K562 (cell line): ENCODE results near the gene PLA2G3. TPM values are rescaled to one million over a fixed set of nuclear protein-coding genes. Genes with fewer than 3 reads are reported as not detected.

Experiments used
- ATAC-seq: fragments of 200-7000 bp; cut with Tn5 transposase; 3 replicates; pipeline ENCODE4 v1.9.1; 2020; ENCODE audit warnings: moderate library complexity
- BruUV-seq: library from RNA; stranded (reverse); fragments of 400-500 nt; replicated peaks from 2 replicates; lab custom pipeline; 2021; lab: Mats Ljungman, UMichigan
- CTCF ChIA-PET: fragments of 300-600 bp; formaldehyde crosslinking; extraction: SDS; loops from one replicate; lab custom pipeline; 2021; ENCODE audit warnings: low intra/inter-chr PET ratio; lab: Yijun Ruan, JAX
- POLR2A ChIA-PET: fragments of 300-600, 350-650 bp; sonication (Branson Sonifier 250); formaldehyde crosslinking; extraction: SDS; loops from one replicate; lab custom pipeline; 2021; ENCODE audit warnings: antibody characterized with exemption, inconsistent platforms; lab: Yijun Ruan, JAX
- DNase-seq, 4 experiments: peaks; one replicate each; pipeline versions ENCODE4 v3.0.0 to v3.0.0-alpha.2; 2011 to 2018; ENCODE audit warnings: low spot score in 3 of 4, mixed read lengths in 3 of 4; ENCODE audit errors: extremely low read depth in 1 of 4
- FAIRE-seq: peaks from 2 replicates; lab custom pipeline; 2011; peaks lifted over from hg19 to GRCh38; lab: Jason Lieb, UNC
- H2AFZ ChIP-seq: 2 replicates; pipeline ENCODE4 v1.6.0; 2011; ENCODE audit warnings: low read depth, low read length, control low read depth, inconsistent platforms
- H3K27ac ChIP-seq: fragments of 200-600 bp; 3 replicates; pipeline ENCODE4 v1.8.0; 2011; ENCODE audit warnings: low read depth, mild to moderate bottlenecking, control low read depth, inconsistent platforms, low read length, moderate library complexity, mixed read lengths; ENCODE audit errors: extremely low read depth
- H3K27me3 ChIP-seq, 2 experiments: fragments of 300-600 bp in 1 of 2; 2 replicates in 1 of 2; 3 replicates in 1 of 2; pipeline versions ENCODE4 v1.6.0 to v1.8.0; 2011; ENCODE audit warnings: inconsistent platforms in 2 of 2, low read length in 2 of 2, mild to moderate bottlenecking in 1 of 2, mixed read lengths in 1 of 2, moderate library complexity in 1 of 2; ENCODE audit not compliant: control insufficient read depth in 2 of 2, insufficient read depth in 2 of 2
- H3K36me3 ChIP-seq: fragments of 300-600 bp; 3 replicates; pipeline ENCODE4 v1.8.0; 2011; ENCODE audit warnings: mild to moderate bottlenecking, low read length, inconsistent platforms; ENCODE audit not compliant: control insufficient read depth, insufficient read depth
- H3K4me1 ChIP-seq, 2 experiments: fragments of 200-600 bp in 1 of 2; replicated peaks in 1 of 2; 2 replicates in 1 of 2; 3 replicates in 1 of 2; pipeline versions ENCODE4 v1.5.1 to v1.8.0; 2011; ENCODE audit warnings: inconsistent platforms in 2 of 2, low read length in 2 of 2, mild to moderate bottlenecking in 1 of 2, mixed read lengths in 1 of 2, moderate library complexity in 1 of 2; ENCODE audit not compliant: control insufficient read depth in 2 of 2, insufficient read depth in 2 of 2
- H3K4me2 ChIP-seq: 2 replicates; pipeline ENCODE4 v1.6.1; 2011; ENCODE audit warnings: low read length, control low read depth, inconsistent platforms, mixed read lengths; ENCODE audit not compliant: insufficient read depth
- H3K4me3 ChIP-seq: fragments of 200-600 bp; sonication (generic), shearing (Covaris generic); 2 replicates; pipeline ENCODE4 v1.5.1; 2016; ENCODE audit warnings: control low read depth, inconsistent platforms
- H3K79me2 ChIP-seq: fragments of 200-600 bp; 3 replicates; pipeline ENCODE4 v1.8.0; 2011; ENCODE audit warnings: low read length, inconsistent platforms; ENCODE audit not compliant: control insufficient read depth, insufficient read depth
- H3K9ac ChIP-seq, 2 experiments: 2 replicates each; pipeline versions ENCODE4 v1.6.0 to v1.6.1; 2011; ENCODE audit warnings: low read depth in 2 of 2, low read length in 2 of 2, control low read depth in 1 of 2, inconsistent platforms in 1 of 2, mild to moderate bottlenecking in 1 of 2, mixed read lengths in 1 of 2; ENCODE audit not compliant: insufficient read depth in 1 of 2
- H3K9me1 ChIP-seq: one replicate; pipeline ENCODE4 v1.6.0; 2011; ENCODE audit warnings: inconsistent platforms, mild to moderate bottlenecking, low read length, moderate library complexity; ENCODE audit not compliant: control insufficient read depth, insufficient read depth
- H3K9me3 ChIP-seq: replicated peaks from 2 replicates; pipeline ENCODE4 v1.5.1; 2011; ENCODE audit warnings: low read depth, low read length, inconsistent platforms; ENCODE audit not compliant: control insufficient read depth, insufficient read depth
- H4K20me1 ChIP-seq: replicated peaks from 2 replicates; pipeline ENCODE4 v1.6.1; 2011; ENCODE audit warnings: low read length, inconsistent platforms, mixed read lengths; ENCODE audit not compliant: control insufficient read depth, insufficient read depth
- ELK1 ChIP-seq: sonication (generic); formaldehyde crosslinking; IDR thresholded peaks from 2 replicates; pipeline ENCODE4 v1.8.1; 2022; ENCODE audit warnings: missing genetic modification reagents
- ETV6 ChIP-seq, 3 experiments: fragments of 150-350 bp in 1 of 3; sonication (generic) in 1 of 3; formaldehyde crosslinking in 1 of 3; IDR thresholded peaks; 2 replicates each; pipeline versions ENCODE4 v1.6.1 to v1.8.0; 2014 to 2022; ENCODE audit warnings: borderline replicate concordance in 2 of 3, low read depth in 2 of 3, antibody characterized with exemption in 1 of 3, low read length in 1 of 3, mild to moderate bottlenecking in 1 of 3, missing genetic modification reagents in 1 of 3
- HDAC1 ChIP-seq, 2 experiments: fragments of 450-650 bp; IDR thresholded peaks; 2 replicates each; pipeline ENCODE4 v1.6.1; 2016 to 2017; ENCODE audit warnings: inconsistent platforms in 1 of 2, mild to moderate bottlenecking in 1 of 2, moderate library complexity in 1 of 2
- HMGXB4 ChIP-seq: sonication (generic); formaldehyde crosslinking; IDR thresholded peaks from 2 replicates; pipeline ENCODE4 v1.8.1; 2023; ENCODE audit warnings: mild to moderate bottlenecking, missing genetic modification reagents
- HSF4 ChIP-seq: fragments of 250-450 bp; sonication (Bioruptor Pico); IDR thresholded peaks from 2 replicates; pipeline ENCODE4 v2.1.2; 2022; ENCODE audit warnings: mild to moderate bottlenecking, moderate library complexity, borderline replicate concordance
- NR2C1 ChIP-seq, 2 experiments: fragments of 450-650 bp; IDR thresholded peaks; 2 replicates each; pipeline ENCODE4 v1.6.1; 2017; ENCODE audit warnings: mild to moderate bottlenecking in 2 of 2, antibody characterized with exemption in 1 of 2, inconsistent platforms in 1 of 2, missing compliant biosample characterization in 1 of 2, missing genetic modification characterization in 1 of 2
- POLR2AphosphoS5 ChIP-seq: IDR thresholded peaks from 2 replicates; pipeline ENCODE4 v1.6.1; 2011; ENCODE audit warnings: mild to moderate bottlenecking, low read depth, low read length, moderate library complexity; ENCODE audit not compliant: control insufficient read depth, insufficient read depth
- RAD51 ChIP-seq: fragments of 450-650 bp; IDR thresholded peaks from 2 replicates; pipeline ENCODE4 v1.7.1; 2016; ENCODE audit warnings: low read depth, mild to moderate bottlenecking, borderline replicate concordance
- SUPT5H ChIP-seq: fragments of 450-650 bp; IDR thresholded peaks from 2 replicates; pipeline ENCODE4 v1.6.1; 2016
- ZC3H8 ChIP-seq: fragments of 450-650 bp; IDR thresholded peaks from 2 replicates; pipeline ENCODE4 v1.6.1; 2017
- ZNF518B ChIP-seq: fragments of 250-450 bp; sonication (Bioruptor Pico); IDR thresholded peaks from 2 replicates; pipeline ENCODE4 v1.5.0; 2021; ENCODE audit warnings: mild to moderate bottlenecking, moderate library complexity
- WGBS: fragments of 100-300 bp; shearing (Covaris generic); methylation state at CpG from one replicate; pipeline ENCODE4 v1.1.6; 2016; ENCODE audit warnings: low coverage, mixed read lengths; ENCODE audit not compliant: insufficient coverage; ENCODE audit errors: missing lambda C conversion rate; 5-methylcytosine and 5-hydroxymethylcytosine counted together
- in situ Hi-C: fragments of 300-500 bp; cut with MboI; formaldehyde crosslinking; loops from 4 replicates; pipeline ENCODE4 v1.15.0; 2018; ENCODE audit warnings: inconsistent platforms, mixed read lengths
- intact Hi-C: fragments of 100-400 bp; cut with micrococcal nuclease; formaldehyde crosslinking; loops from 2 replicates; pipeline ENCODE4 v1.14.2; 2022
- polyA plus RNA-seq, 8 experiments: library from polyadenylated mRNA; depleted of rRNA in 4 of 8; stranded (reverse) in 5 of 8; unstranded in 3 of 8; fragments of >200 nt; fragmentation: Nextera tagmentation in 2 of 8; fragmentation: Illumina TruSeq in 1 of 8; extraction: Ambion mirVana in 2 of 8; extraction: Trizol in 1 of 8; gene quantifications; 2 replicates each; pipeline versions ENCODE4 v1.2.1 to v1.2.3, GENCODE V29; 2011 to 2014; ENCODE audit warnings: inconsistent platforms in 1 of 8, missing spikeins in 1 of 8
- total RNA-seq, 7 experiments: library from RNA; depleted of rRNA in 6 of 7; stranded (reverse); fragments of >200 nt in 6 of 7; fragmentation: Illumina TruSeq in 2 of 7; extraction: Trizol in 2 of 7; gene quantifications; 2 replicates each; pipeline versions ENCODE4 v1.2.1 to v1.2.3, GENCODE V29; 2011 to 2021; ENCODE audit warnings: low replicate concordance in 1 of 7

Gene PLA2G3
- total and polyA plus RNA-seq, 9 of the 15 experiments (the other 6 are each of a cell fraction or from before 2014, with no cell fraction given) = 0.18 to 1.4 (median 0.64) TPM

GRCh38 chr22:31095637-31096249, 44.6 kb downstream of the PLA2G3 start:
- 33% methylated on average over 1 of the region's 3 CpGs for WGBS
- H2AFZ ChIP-seq = no peak overlapping the region
- in situ Hi-C loops = no loop called here
- H3K9me1 ChIP-seq = peaks cover 5% of the 10 kb centered on the region
- intact Hi-C loops = no loop called here
- DNase-seq (no peak), ATAC-seq (no peak), FAIRE-seq (no peak)
- BruUV-seq = no TSS peak
- ChIA-PET CTCF (no interaction called here), POLR2A (interaction anchor here (0.5 to 1.4 kb wide), 5 partner anchors 11 to 202 kb away, joined by 3 to 12 read pairs (median 4); partner anchors contain the start of gene SELENOM)
- H3K79me2 ChIP-seq = no peaks in the 10 kb centered on the region
- no peaks in the 10 kb centered on the region for H4K20me1 ChIP-seq
- H3K36me3 ChIP-seq = peaks cover 38% of the 10 kb centered on the region; the same call in 2 of the 3 replicates
- peaks cover 5 to 18% of the 10 kb centered on the region in 2 experiments; a peak in 3 of 5 replicates for H3K4me1 ChIP-seq
- no peaks in the 10 kb centered on the region for H3K9me3 ChIP-seq
- no peaks in the 10 kb centered on the region for H3K27me3 ChIP-seq
- H3K9ac ChIP-seq = no peak overlapping the region
- H3K4me3 ChIP-seq = no peak overlapping the region
- no peak overlapping the region for H3K4me2 ChIP-seq
- no peak overlapping the region for H3K27ac ChIP-seq
- TF ChIP-seq HSF4 (CRISPR knock-in tag) = no peak
- no peak for TF ChIP-seq HDAC1 (IDR thresholded peaks at IDR 0.05)
- TF ChIP-seq SUPT5H = no peak
- no peak for TF ChIP-seq HMGXB4 (CRISPR knock-in tag)
- TF ChIP-seq RAD51 = no peak
- no peak for TF ChIP-seq ETV6 (IDR thresholded peaks at IDR 0.05; ENCODE audit: borderline replicate concordance in 1 of 2, low read depth in 2 of 2, low read length in 1 of 2)
- TF ChIP-seq ETV6 (CRISPR knock-in tag; IDR thresholded peaks at IDR 0.05; ENCODE audit: borderline replicate concordance) = no peak
- no peak for TF ChIP-seq ZNF518B
- TF ChIP-seq NR2C1 (IDR thresholded peaks at IDR 0.05) = no peak
- no peak for TF ChIP-seq NR2C1 (tag; IDR thresholded peaks at IDR 0.05)
- TF ChIP-seq ELK1 (CRISPR knock-in tag) = no peak
- no peak for TF ChIP-seq POLR2AphosphoS5
- TF ChIP-seq ZC3H8 = no peak
